Measurements from ENCODE around the gene LSP1. TPM values are rescaled to one million over a fixed set of nuclear protein-coding genes. Genes with fewer than 3 reads are reported as not detected.
"Not testable (repeated sequence)": the region's sequence is repeated elsewhere in the genome, so short reads cannot be mapped to it uniquely, and the experiment has no call there.

The LSP1 gene
- total RNA-seq, 4 donors from 2014 or later = 10.3 to 36.5 (median 35.4) TPM

DNA sequence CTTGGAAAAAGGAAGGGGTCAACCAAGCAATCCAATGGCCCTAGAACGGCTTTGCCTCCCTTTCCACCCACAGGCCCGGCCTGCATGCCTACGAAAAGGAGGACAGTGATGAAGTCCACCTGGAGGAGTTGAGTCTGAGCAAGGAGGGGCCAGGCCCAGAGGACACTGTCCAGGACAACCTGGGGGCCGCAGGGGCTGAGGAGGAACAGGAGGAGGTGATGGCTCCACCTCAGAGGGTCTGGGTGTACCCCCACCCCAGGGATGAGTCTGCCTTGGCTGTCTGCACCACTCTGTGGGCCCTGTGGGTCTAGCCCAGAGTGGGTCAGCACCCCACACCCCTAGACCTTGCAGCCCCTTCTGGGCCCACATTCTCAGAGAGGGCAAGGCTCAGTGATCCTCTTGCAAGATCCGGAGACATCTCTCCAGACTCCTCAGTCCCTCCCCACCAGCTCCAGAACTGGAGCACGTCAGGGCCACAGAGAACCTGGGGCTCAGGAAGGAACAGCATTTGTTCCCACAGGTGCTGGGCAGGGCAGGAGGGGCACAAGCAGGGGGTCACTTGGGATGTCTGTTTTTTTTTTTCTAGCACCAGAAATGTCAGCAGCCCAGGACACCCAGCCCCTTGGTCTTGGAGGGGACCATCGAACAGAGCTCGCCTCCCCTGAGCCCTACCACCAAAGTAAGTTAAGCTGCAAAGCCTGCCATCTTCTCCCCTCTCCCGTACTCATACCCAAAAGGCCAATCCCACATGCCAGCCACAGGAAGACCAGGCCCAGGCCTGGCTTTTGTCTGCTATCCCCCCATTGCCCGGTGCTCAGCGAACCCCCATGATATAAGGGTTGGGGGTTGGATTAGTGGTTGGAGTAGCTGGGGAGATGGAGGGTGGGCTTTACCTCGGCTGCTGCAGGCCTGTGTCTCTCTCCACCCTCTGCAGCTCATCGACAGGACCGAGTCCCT is 30.7 kb downstream of the LSP1 start:
- peaks cover 35 to 52% (median 39%) of the 10 kb centered on the region in 4 donors for H3K4me1 ChIP-seq
- no peak for DNase-seq (ENCODE audit: extremely low spot score)
- no peaks in the 10 kb centered on the region for H3K27me3 ChIP-seq
- H3K9me3 ChIP-seq = no peaks in the 10 kb centered on the region
- TF ChIP-seq POLR2A (IDR thresholded peaks at IDR 0.05; ENCODE audit: low read depth) (no peak), EP300 (IDR thresholded peaks at IDR 0.05) (no peak), POLR2AphosphoS5 (IDR thresholded peaks at IDR 0.05) (no peak)
- TF ChIP-seq, protein P1, sequence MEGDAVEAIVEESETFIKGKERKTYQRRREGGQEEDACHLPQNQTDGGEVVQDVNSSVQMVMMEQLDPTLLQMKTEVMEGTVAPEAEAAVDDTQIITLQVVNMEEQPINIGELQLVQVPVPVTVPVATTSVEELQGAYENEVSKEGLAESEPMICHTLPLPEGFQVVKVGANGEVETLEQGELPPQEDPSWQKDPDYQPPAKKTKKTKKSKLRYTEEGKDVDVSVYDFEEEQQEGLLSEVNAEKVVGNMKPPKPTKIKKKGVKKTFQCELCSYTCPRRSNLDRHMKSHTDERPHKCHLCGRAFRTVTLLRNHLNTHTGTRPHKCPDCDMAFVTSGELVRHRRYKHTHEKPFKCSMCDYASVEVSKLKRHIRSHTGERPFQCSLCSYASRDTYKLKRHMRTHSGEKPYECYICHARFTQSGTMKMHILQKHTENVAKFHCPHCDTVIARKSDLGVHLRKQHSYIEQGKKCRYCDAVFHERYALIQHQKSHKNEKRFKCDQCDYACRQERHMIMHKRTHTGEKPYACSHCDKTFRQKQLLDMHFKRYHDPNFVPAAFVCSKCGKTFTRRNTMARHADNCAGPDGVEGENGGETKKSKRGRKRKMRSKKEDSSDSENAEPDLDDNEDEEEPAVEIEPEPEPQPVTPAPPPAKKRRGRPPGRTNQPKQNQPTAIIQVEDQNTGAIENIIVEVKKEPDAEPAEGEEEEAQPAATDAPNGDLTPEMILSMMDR (IDR thresholded peaks at IDR 0.05) = no peak
- 90% methylated on average over 14 of the region's 14 CpGs for WGBS
- H3K36me3 ChIP-seq = peaks cover 0 to 45% (median 15%) of the 10 kb centered on the region in 4 donors
- intact Hi-C loops (cut with DNase I) = loop anchor here (2.0 to 5.0 kb wide), 2 partner anchors 41 to 269 kb away; no protein-coding TSS in a partner anchor
- peak overlapping the region in 1 of 4 donors; percentile 24 for H3K27ac ChIP-seq (replicated peaks in 1 of 4)
- H3K4me3 ChIP-seq = no peak overlapping the region

DNA sequence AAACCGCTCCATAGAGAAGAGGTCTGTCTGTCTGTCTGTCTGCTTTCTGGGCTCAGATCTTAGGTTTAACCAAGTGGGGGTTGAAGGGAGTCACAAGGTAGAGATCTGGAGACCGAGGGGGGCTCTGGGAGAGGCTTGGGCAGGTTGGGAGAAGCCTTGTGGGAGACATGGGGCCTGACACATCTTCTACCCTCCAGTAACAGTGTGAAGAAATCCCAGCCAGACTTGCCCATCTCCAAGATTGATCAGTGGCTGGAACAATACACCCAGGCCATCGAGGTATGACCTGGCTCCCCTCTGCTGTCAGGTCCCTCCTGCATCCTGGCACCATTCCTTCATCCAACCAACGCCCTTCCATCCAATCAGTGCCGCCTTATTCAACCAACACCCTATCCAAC is 31.4 kb downstream of the LSP1 start:
- intact Hi-C loops (cut with DNase I) = loop anchor here (5.0 kb wide), 1 partner anchor 42 kb away; no protein-coding TSS in a partner anchor
- TF ChIP-seq, protein P1 (IDR thresholded peaks at IDR 0.05) = no peak
- TF ChIP-seq POLR2A (IDR thresholded peaks at IDR 0.05; ENCODE audit: low read depth) = no peak
- no peak for TF ChIP-seq EP300 (IDR thresholded peaks at IDR 0.05)
- TF ChIP-seq POLR2AphosphoS5 (IDR thresholded peaks at IDR 0.05) = no peak
- Histone ChIP-seq H3K4me3 (no peak overlapping the region), H3K36me3 (peaks cover 0 to 49% (median 15%) of the 10 kb centered on the region in 4 donors), H3K9me3 (no peaks in the 10 kb centered on the region), H3K27ac (replicated peaks in 1 of 4) (no peak overlapping the region), H3K27me3 (no peaks in the 10 kb centered on the region), H3K4me1 (peaks cover 35 to 51% (median 37%) of the 10 kb centered on the region in 4 donors)
- no peak for DNase-seq (ENCODE audit: extremely low spot score)
- over 99% methylated on average over 5 of the region's 5 CpGs for whole genome bisulfite sequencing

DNA sequence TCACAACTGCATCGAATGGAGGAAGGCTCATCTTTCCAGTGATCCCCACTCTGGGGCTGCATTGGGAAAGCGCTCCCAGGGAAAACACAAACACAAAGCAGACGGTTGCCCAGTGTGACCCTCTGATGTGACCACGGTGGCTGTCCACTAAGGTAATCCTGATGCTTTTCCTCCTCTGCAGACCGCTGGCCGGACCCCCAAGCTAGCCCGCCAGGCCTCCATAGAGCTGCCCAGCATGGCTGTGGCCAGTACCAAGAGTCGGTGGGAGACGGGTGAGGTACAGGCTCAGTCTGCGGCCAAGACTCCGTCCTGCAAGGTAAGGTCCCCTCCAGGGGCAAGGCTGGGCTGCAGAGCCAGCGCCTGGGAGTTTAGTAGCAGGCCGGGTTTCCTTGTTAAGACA is 33.7 kb downstream of the LSP1 start:
- H3K27me3 ChIP-seq = peaks cover 0 to 10% (median 0%) of the 10 kb centered on the region in 4 donors
- H3K4me1 ChIP-seq = peaks cover 15 to 32% (median 18%) of the 10 kb centered on the region in 4 donors
- 90% methylated on average over 10 of the region's 13 CpGs for WGBS
- H3K4me3 ChIP-seq; H3K9me3 ChIP-seq; DNase-seq (ENCODE audit: extremely low spot score); intact Hi-C loops (cut with DNase I); H3K27ac ChIP-seq (replicated peaks in 1 of 4): not testable (repeated sequence)
- peaks cover 0 to 49% (median 15%) of the 10 kb centered on the region in 4 donors for H3K36me3 ChIP-seq

DNA sequence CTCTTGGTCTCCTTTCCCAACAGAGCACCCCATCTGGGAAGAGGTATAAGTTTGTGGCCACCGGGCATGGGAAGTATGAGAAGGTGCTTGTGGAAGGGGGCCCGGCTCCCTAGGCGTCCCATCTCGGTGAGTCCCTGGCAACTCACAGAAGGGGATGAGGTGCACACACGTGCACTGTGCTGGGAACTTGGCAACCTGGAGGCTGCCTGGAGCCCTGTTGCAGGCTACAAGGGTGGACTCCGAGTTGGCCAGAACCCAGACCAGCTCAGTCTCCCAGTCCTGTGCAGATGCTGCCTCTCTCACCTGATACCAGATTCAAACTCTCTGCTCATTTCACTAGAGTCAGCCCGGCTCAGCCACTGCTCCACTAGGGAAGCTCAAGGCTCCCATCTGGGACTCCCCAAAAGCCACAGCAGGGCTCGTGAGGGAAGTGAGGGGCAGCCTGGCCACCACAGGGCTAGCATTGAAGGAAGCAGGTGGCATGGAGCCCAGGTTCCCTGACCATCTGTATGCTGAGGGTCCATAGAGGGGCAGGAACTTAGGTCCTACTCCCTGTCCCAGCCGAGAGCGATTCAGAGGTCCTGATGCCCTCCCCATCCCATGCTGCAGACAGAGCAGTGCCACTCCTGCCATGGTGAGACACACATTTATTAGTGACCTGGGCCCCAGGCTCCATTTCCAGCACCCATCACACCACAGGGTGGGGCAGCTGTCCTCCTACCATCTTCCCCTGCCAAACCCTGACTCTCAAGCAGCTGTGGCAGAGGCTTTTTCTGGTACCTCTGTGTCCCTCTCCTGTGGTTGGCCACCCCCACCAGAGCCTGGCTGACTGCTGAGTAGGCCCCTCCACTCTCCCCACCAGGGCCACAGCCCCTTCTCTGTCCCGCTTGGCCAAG is 34.8 kb downstream of the LSP1 start:
- H3K27me3 ChIP-seq = peaks cover 0 to 10% (median 0%) of the 10 kb centered on the region in 4 donors
- no peak for TF ChIP-seq POLR2A (IDR thresholded peaks at IDR 0.05; ENCODE audit: low read depth)
- TF ChIP-seq, protein P1 (IDR thresholded peaks at IDR 0.05) = no peak
- no peak for TF ChIP-seq POLR2AphosphoS5 (IDR thresholded peaks at IDR 0.05)
- TF ChIP-seq EP300 (IDR thresholded peaks at IDR 0.05) = no peak
- H3K36me3 ChIP-seq = peaks cover 0 to 49% (median 15%) of the 10 kb centered on the region in 4 donors
- H3K4me3 ChIP-seq = no peak overlapping the region
- H3K4me1 ChIP-seq = peaks cover 3 to 21% (median 6%) of the 10 kb centered on the region in 4 donors
- no peaks in the 10 kb centered on the region for H3K9me3 ChIP-seq
- WGBS = 93% methylated on average over 5 of the region's 11 CpGs
- DNase-seq (ENCODE audit: extremely low spot score) = no peak
- H3K27ac ChIP-seq (replicated peaks in 1 of 4) = peak overlapping the region in 2 of 4 donors; percentile 15 to 34
- intact Hi-C loops (cut with DNase I) = no loop called here
